ENCODE data around the gene CPHXL2.

- no peak for TF ChIP-seq GATA2 (IDR thresholded peaks at IDR 0.05; ENCODE audit: low read depth, low read length)
- TF ChIP-seq GATA3 (IDR thresholded peaks at IDR 0.05; ENCODE audit: low read depth, low read length) = no peak
Measured at GRCh38 chr16:75615619-75616018, 61.2 kb downstream of the CPHXL2 start.
